Astrocyte of the cerebellum (primary cell): Measurements from ENCODE around the gene CHEK1.

Experiments
- DNase-seq: peaks from one replicate; pipeline ENCODE4 v3.0.0-alpha.2; 2011; ENCODE audit warnings: low read depth
- H3K4me3 ChIP-seq: 2 replicates; pipeline ENCODE4 v1.5.1; 2011; ENCODE audit warnings: mild to moderate bottlenecking, low read depth, low read length, moderate library complexity
- CTCF ChIP-seq: IDR thresholded peaks from 2 replicates; pipeline ENCODE4 v1.5.1; 2012; ENCODE audit warnings: low read length, low read depth, moderate library complexity, mild to moderate bottlenecking; ENCODE audit errors: missing control alignments
- in situ Hi-C: cut with HindIII; loops from 2 replicates; pipeline ENCODE4 v1.10.0; 2017; ENCODE audit warnings: low sequenced_read_pairs

CHEK1 gene

GRCh38 chr11:125688632-125689031 lies 63.7 kb downstream of the CHEK1 start:
- no peak for DNase-seq
- no peak for TF ChIP-seq CTCF
- no peak overlapping the region for H3K4me3 ChIP-seq
- in situ Hi-C loops, result no loop called here

GRCh38 chr11:125689274-125689859 lies 64.4 kb downstream of the CHEK1 start:
- no peak for DNase-seq
- in situ Hi-C loops, result no loop called here
- no peak for TF ChIP-seq CTCF
- H3K4me3 ChIP-seq, result no peak overlapping the region

- in situ Hi-C loops, result no loop called here
- no peak for TF ChIP-seq CTCF
Measured at GRCh38 chr11:125690006-125690405, 65.0 kb downstream of the CHEK1 start.

GRCh38 chr11:125692887-125693286 lies 67.9 kb downstream of the CHEK1 start:
- in situ Hi-C loops, result no loop called here
- no peak for DNase-seq
- TF ChIP-seq CTCF, result no peak
- no peak overlapping the region for H3K4me3 ChIP-seq

More at GRCh38 chr11:125690006-125690405, 65.0 kb downstream of the CHEK1 start:
- no peak for DNase-seq
- H3K4me3 ChIP-seq, result no peak overlapping the region

- DNase-seq, result no peak
- no peak for TF ChIP-seq CTCF
- no peak overlapping the region for H3K4me3 ChIP-seq
- in situ Hi-C loops, result no loop called here
Measured at GRCh38 chr11:125694951-125695350, 70.0 kb downstream of the CHEK1 start.

GRCh38 chr11:125701018-125701610 lies 76.2 kb downstream of the CHEK1 start:
- DNase-seq, result no peak
- no peak overlapping the region for H3K4me3 ChIP-seq
- no peak for TF ChIP-seq CTCF
- in situ Hi-C loops, result no loop called here
